HG02798 (cell line): ENCODE data around the gene NOX5.

Experiments
- ATAC-seq: cut with Tn5 transposase; IDR thresholded peaks from one replicate; pipeline ENCODE4 v1.9.1; 2021; ENCODE audit warnings: mild to moderate bottlenecking; ENCODE audit not compliant: unreplicated experiment, poor library complexity

The NOX5 gene

DNA sequence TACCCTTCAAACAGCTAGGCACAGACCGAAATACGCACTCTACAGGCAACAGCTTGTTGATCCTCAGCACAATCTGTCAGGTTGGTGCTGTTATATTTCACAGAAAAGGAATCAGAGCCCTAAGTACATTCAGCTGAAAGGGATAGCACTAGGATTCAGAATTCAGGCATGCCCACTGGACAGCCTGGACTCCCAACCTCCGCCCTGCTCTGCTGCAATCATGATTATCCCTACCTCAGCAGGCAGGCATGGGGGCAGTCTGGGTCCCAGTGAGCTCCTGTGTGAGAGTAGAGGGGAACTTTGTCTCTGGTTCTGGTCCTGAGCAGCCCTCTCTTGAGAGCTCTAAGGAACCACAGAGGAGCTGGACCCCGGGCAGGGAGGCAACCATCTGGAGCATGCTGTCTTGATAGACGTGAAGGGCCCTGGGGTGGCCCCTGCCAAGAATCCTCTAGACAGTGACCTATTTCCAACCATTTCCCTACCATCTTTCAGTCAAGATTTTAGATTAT, 23.4 kb upstream of the NOX5 start:
- ATAC-seq, result no peak

GRCh38 chr15:68991723-68992122, 22.8 kb upstream of the NOX5 start:
- ATAC-seq, result no peak

DNA sequence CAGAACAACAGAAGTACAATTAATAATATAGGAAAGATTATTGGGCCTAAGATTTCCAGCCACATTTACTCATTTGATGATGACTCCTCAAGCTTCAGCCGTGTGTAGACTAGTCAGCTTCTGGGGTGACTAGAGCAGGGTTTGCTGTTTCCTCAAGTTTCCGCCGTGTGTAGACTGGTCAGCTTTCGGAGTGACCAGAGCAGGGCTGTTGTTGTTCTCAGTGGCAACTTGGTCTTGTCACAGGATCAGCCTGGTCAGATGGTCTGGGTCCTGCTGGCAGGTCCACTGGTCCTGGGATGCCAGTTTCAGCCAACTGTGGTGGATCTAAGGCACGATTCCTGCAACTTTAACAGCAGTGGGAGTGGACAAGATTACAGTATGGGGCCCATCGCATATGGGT, 21.8 kb upstream of the NOX5 start:
- ATAC-seq, result no peak

DNA sequence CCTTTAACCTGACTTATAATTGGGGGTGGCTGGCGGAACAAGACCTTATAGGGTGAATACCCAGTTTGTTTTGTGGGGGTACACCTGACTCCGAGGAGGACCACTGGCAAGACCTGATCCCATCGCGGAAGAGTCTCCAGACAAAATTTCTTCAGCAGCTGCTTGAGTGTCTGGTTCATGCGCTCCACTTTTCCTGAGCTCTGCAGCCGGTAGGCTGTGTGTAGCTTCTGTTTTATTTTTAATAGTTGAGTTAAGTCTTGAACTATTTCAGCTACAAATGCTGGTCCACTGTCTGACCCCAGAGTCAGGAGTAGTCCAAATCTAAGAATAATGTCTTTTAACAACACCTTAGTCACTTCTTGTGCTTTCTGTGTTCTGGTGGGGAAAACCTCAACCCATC, 21.2 kb upstream of the NOX5 start:
- no peak for ATAC-seq

- ATAC-seq, result no peak
These were observed 20.3 kb upstream of the NOX5 start for GRCh38 chr15:68994149-68994548.

DNA sequence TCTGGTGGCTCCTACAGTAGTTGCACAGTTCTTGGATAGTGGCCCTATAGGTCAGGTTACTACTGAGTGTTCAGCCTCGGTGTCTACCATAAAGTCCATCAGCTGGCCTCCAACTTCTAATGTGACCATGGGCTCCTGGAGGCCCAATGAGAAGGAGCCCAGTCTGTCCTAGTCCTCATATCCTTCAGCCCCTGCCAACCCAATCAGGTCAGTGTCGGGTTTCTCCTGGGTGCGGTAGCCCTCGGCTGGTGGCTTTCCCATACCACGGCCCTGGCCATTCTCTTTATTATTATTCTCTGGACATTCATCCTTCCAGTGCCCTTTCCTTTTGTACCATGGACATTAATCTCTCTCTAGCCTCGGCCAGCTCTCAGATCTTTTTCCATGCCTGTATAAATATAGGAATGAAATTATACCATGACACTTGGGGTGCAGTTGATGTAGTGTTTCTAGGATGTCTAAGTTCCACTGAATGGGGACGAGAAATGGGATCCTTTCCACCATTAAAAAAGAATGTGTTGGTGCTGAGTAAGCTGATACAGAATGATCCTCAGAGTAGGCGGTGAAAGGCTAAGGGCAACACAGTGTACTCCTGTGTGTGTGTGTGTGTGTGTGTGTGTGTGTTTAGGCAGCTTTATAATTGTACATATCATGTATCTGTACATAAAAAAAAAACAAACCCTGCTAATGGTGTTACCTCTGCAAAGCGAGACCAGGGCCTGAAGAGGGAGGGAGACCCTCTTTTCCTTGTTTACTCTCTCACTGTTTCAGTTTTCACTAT, 19.3 kb upstream of the NOX5 start:
- ATAC-seq, result no peak

DNA sequence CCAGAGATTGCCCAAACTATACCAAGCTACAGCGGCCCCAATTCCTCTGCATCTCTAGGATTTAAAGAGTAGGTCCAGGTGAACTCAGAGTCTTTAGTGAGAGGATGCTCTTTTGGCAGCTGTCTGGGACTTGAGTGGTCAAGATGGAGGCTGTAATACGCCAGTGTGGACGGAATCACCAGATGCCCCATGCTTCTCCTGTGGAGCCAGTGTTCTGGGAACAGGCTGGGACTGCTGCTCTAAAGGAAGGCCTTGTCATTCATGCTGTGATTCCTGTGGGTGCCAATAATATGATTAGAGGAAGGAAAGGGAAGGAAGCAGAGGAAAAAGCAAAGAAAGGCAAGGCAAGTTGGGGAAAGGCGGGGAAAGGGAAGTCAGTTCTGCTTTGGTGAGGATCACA, 17.4 kb upstream of the NOX5 start:
- no peak for ATAC-seq

- ATAC-seq, result no peak
These were observed 16.3 kb upstream of the NOX5 start for GRCh38 chr15:68997930-68998777.

DNA sequence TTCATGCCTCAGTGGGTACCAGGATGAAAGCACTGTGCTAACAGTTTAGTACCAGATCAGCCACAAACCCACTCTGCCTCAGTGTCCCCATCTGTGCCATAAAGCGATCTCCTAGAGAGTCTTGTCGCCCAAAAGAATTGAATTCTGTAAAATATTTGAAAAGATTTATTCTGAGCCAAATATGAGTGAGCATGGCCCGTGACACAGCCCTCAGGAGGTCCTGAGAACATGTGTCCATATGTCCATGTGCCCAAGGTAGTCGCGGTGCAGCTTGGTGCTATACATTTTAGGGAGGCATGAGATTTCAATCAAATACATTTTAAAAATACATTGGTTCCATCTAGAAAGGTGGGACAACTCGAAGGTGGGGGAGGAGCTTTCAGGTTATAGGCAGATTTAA, 15.4 kb upstream of the NOX5 start:
- ATAC-seq, result no peak

GRCh38 chr15:69000091-69000490, 14.4 kb upstream of the NOX5 start:
- ATAC-seq, result no peak

GRCh38 chr15:69000725-69001503, 13.6 kb upstream of the NOX5 start:
- ATAC-seq, result no peak

DNA sequence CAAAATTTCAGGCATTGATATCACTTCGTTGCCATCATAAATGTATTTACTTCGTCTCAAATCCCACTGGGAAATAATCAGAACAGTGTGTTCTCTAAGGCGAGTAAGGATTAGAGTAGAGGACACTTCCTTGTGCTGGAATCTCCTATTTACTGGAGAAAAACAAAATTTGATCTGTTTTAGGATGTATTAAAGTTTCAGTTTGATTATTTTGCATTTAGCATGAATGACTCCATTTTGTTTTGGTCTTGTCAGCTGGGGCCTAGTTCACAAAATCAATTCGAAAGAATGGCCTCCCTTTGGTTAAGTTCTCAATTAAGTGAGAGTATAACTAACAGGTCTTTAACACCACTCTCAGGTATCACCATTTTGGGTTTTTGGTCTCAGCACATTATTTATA, 11.7 kb upstream of the NOX5 start:
- ATAC-seq, result no peak

GRCh38 chr15:69004011-69004410, 10.5 kb upstream of the NOX5 start:
- ATAC-seq, result no peak

DNA sequence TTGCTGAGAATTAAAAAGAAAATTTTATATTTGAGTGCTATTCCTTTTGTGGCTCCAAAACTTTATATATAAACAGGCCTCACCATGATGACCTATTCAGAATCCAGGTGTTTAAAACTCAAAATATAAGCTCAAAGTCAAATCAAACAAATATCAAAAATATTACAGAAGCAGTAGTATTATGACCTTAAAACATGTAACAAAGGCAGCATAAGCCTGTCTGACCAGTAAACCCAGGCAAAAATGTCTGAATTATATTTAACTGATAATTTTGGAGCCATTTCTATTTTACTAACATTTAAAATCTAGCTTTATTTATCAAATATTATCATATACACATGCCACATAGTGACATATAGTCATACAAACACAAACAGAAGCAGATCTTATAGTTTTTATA, 6.4 kb upstream of the NOX5 start:
- ATAC-seq, result no peak

DNA sequence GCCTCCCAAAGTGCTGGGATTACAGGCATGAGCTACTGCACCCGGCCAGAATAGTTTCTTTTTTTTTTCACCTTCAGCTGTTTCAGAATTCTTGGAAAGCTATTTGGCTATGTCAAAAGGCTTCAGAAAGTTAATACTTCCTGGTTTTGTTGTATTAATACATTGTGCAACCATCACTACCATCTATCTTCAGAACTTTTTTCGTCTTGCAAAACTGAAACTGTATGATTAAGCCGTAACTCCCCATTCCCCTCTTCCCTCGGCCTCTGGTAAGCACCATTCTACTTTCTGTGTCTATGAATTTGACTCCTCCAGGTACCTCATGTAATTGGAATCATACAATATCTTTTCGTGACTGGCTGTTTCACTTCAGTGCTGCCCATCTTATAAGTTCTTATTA, 5.2 kb upstream of the NOX5 start:
- no peak for ATAC-seq

GRCh38 chr15:69011641-69012040, 2.9 kb upstream of the NOX5 start:
- no peak for ATAC-seq

DNA sequence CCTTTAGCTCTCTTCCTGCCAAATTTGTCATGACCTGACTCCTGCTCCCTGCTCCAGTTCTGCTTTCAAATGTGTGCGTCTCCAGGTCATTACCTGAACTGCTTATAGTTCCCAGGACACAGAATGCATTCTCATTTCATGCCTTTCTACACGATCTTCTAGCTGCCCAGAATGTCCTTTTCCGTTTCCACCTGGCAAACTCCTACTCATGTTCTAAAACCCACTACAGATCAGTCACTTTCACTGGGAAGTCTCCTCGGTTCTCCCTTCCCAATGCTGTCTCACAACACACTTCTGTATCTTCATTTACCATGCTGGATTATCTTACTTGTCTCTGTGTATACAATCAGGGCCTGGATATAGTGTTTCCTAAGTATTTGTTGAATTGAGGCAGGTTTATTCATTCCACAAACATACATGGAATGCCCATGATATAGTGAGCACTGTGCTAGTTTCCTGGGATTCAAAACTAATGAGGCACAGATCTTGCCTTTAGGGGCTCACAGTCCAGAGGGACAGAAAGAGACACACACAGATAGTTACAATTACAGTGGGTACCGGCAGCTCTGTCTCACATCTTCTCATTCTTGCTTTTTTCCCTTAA, 1.6 kb upstream of the NOX5 start:
- no peak for ATAC-seq

GRCh38 chr15:69013726-69014406, 629 bp upstream of the NOX5 start:
- ATAC-seq, result no peak

DNA sequence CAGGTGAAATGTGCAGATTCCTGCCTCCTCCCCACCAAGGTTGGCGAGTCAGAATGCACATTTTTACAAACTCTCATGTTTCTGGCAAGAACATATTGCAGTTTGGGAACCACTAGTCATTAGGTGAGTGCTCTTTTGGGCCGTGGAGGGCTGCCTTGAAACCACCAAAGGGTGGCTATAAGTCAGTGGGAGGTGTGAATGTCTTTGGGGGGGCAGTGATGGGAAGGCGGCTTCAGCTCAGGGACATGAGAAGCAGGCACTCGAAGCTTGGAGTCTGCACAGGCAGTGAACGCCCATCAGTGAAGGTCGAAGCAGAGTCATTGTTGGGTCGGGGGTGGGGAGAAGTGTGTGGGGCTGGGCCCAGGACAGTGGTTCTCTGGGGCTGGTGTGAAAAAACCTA, 1.1 kb downstream of the NOX5 start:
- no peak for ATAC-seq
